CD4-positive, alpha-beta T cell treated with Interleukin-17A for 4 hours (primary cell): Measurements from ENCODE around the gene KCNG3.
"Not testable (repeated sequence)": the region's sequence is repeated elsewhere in the genome, so short reads cannot be mapped to it uniquely, and the experiment has no call there.

Experiments
- DNase-seq: peaks from one replicate; pipeline ENCODE4 v3.0.0-alpha.2; 2020; ENCODE audit warnings: mixed read lengths

The KCNG3 gene

DNA sequence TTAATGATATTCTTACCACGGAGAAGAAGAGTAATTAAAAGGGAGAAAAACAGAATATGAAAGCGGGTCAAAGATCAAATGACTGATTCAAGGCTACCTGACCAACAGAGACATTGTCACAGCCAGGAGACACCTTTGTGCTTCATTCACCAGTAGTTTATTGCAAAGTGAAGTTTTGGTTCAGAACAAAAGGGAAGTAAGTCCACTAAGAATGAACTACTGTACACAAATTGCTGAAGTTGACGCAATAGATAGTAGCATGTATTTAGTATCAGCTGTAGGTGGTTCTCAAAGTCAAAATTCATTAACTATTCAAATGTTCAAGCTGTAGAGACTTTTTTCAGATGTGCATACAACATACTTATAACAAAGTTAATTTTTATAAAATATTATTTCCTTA, 68.1 kb downstream of the KCNG3 start:
- no peak for DNase-seq

DNA sequence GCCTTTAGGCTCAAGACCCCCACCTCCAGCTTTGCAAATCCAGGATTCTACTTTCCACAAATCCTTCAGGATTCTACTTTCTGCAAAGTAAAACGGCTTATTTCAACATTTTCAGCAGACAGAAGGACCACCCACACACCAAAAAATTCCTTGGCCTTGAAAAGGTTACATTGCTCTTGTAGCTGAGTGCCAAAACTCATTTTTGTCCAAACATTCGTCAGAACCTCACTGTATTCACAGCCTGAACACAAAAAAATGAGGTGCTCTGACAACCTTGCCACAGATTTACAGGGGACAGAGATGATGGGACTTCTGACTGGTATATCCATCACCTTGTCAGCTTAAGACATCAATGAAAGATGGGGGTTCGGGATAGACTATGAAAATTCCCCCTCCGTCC, 69.7 kb downstream of the KCNG3 start:
- DNase-seq: no peak

DNA sequence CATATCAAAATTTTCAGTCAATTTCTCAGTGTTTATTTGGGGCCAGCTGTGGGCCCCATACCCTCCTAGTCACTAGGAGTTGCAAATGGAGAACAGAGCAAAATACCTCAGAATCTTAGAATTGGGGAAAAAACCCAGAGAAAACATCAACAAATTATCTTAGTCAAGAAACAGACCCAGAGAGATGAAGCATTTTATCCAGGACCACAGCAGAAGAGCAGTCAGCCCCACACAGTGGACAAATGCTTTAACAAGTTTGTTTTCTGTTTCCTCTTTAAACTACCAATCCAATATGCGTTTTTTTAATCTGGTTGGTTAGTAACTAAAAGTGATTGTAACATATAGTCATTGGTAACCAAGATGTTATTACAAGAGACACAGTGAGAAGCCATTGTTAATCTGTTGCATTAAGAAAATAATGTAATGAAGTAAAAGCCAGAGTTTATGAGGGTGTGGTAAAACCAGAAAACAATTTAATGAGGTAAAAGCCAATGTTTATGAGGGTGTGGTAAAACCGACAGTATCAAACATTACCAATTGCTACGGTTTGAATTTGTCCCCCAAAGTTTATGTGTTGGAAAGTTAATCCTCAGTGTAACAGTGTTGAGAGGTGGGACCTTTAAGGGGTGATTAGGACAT, 72.1 kb downstream of the KCNG3 start:
- DNase-seq: no peak

DNA sequence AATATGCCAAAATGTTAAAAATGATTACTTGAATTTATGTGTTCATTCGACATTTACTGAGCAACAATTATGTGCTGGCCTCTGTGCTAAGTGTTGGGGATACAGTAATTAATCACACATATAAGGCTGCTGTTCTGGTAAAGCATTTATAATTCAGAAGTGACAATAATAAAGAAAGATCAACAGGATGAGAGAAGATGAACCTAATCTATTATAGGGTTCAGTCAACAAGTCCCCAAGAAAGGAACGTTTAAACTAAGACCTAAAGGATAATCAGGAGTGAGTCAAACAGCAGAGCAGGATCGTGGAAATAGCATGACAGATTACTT, 72.7 kb downstream of the KCNG3 start:
- DNase-seq: no peak

DNA sequence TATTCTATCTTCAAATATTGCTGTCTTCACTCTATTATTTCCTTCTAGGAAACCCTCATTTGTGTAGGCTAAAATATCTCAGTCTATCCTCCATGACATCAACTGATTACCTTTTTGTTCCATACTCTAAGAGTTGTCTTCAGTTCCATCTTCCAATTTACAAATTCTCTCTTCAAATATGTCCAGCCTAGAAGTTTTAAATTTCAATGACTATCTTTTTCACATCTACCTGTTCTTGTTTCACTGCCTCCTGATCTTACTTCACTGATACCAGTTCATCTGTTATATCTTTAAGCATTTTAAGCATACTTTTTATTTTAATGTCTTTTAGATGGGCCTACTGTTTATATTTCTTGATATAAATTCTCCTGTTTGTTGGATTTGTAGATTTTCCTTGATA, 79.1 kb downstream of the KCNG3 start:
- DNase-seq: no peak

DNA sequence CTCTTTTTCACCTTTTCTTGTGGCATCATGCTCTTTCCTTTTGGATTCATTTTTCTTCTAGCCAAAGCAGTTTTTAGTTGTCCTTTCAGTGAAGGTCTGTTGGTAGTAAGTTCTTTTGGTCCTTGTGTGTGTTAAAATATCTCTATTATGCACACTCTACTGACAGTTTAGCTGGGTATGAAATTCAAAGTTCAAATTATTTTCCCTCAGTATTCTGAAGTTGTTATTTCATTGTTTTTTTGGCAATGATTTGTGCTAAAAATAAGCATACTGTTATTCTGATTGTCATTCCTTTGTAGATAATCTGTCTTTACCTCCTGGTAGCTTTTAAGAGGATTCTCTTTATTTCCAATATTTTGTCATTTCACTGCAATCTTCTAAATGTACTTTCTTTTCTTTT, 79.6 kb downstream of the KCNG3 start:
- no peak for DNase-seq

DNA sequence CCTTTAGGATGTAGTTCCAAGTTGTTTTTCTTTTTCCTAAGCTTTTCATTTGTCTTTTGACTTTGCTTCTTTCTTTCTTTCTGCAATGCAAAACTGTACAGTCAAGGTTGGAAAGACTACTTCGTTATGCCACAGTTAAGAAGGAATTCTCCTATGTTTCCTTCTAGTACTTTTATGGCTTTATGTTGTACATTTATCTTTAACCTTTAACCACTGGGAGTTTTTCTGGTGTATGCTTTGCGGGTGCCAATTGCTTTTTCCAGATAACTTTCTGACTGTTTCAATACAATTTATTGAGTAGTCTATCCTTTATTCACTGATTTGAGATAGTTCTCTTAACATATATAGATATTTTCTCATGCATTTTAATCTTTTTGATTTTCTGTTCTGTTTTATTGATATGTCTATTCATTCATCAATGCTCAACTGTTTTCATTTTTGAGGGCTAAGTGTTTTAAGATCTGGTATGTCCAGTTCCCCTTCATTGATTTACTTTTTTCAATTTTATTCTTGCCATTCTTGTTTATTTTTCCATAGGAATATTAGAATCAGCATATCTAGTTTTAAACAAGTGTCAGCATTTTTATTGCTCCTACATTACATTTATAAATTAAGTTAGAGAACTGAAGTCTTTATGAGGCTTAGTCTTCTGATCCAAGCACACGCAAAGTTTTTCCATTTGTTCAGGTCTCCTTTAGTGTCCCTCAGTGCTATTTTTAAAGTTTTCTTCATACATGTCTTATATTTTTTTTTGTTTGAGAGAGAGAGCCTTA, 82.9 kb downstream of the KCNG3 start:
- no peak for DNase-seq

DNA sequence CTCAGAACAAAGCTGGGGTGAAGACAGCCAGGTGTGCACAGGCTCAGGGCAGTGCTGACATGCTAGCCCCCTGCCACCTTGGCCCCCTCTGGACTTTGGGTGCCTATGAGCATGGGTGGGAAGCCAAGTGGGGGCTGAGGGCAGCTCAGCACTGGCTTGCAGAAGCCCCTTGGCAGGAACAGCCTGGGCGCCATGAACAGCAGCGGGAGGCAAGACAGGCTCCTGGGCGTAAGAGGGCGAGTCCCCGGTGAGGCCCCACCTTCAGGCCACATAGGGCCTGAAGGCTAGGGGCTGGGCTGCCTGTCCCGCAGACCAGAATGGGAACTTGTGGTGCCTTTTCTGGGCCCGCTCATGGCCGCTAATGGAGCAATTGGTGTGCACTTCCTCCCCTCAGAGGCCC, 85.8 kb downstream of the KCNG3 start:
- no peak for DNase-seq

DNA sequence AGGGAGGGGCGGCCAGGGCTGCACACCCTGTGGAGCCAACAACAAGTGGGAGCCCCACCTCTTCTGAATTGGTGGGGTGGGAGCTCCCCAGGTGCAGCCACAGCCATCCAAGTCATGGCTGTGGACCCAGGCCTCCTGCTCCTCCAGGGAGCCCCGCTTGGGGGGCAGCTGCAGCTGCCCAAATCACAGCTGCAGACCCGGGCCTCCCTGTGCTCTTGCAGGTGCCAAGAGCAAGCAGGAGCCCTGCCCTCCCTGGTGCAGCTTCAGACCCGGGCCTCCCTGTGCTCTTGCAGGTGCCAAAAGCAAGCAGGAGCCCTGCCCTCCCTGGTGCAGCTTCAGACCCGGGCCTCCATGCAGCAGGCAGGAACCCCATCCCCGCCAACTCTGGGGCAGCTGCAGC, 86.3 kb downstream of the KCNG3 start:
- DNase-seq: no peak

DNA sequence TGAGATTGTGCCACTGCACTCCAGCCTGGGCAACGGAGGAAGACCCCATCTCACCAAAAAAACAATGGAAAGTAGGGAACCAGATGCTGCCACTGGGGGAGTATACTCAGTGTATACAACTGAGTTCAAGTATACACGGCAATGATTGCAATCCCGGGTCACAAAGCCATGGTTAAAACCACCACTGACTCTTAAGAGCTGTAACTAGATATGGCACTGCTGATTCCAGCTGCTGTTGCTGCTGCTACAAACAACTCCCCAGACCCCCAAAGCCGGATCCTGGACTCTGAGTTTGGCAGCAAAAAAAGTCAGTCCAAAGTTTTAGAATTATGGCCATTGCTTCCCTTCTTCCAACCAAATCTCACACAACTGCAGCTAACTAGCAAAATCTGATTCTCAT, 89.1 kb downstream of the KCNG3 start:
- DNase-seq: no peak

DNA sequence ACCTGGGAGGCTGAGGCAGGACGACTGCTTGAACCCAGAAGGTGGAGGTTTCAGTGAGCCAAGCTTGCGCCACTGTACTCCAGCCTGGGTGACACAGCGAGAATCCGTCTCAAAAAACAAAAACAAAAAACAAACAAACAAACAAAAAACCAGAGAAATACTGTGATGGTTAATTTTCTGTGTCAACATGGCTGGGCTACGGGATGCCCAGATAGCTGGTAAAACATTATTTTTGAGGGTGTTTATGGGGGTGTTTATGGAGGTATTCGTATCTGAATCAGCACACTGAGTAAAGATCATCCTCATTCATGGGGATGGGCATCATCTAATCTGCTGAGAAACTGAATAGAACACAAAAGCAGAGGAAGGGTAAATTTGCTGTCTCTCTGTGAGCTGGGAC, 92.0 kb downstream of the KCNG3 start:
- DNase-seq: no peak

DNA sequence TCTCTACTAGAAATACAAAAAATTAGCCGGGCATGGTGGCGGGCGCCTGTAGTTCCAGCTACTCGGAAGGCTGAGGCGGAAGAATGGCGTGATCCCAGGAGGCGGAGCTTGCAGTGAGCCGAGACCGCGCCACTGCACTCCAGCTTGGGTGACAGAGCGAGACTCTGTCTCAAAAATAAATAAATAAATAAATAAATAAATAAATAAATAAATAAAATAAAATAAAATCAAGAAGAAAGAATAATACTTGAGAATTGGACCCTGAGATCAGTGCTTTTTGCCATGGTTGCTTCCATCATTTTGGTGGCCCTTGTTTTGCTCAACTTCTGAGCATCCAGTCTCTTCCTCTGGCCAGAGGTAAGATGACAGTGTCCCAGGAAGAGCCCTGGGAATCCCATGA, 95.7 kb downstream of the KCNG3 start:
- not testable (repeated sequence) for DNase-seq

DNA sequence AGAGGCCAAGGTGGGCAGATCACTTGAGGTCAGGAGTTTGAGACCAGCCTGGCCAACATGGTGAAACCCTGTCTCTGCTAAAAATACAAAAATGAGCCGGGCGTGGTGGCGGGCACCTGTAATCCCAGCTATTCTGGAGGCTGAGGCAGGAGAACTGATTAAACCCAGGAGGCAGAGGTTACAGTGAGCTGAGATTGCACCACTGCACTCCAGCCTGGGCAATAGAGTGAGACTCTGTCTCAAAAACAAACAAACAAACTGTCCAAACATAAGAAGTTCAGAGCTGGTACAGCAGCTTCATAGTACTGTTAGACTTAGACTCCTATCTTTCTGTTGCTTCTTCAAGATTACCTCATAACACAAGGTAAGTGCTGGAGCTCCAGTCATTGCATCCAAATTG, 100.5 kb downstream of the KCNG3 start:
- DNase-seq: not testable (repeated sequence)

DNA sequence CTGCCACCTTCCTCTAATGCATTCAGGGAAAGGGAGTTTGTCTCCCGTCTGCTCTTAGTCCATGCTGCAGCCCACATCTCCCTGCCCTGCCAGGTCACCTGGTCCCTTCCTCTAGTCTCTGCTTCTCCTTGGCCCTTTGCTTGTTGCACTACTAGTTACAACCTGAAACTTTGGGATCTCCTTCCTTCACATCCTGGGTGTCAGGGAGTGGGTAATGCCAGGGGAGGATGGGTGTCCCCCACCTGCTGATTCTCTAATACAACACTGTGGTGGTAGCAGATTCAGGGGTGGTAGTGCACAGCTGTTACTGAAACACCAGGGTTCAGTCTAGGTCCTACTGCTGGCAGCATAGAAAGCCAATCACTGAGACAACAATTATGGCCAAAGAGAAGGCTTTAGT, 101.6 kb downstream of the KCNG3 start:
- no peak for DNase-seq
